HG02870 (cell line): Measurements from ENCODE around the gene CTNNA3.
"Not testable (repeated sequence)": the region's sequence is repeated elsewhere in the genome, so short reads cannot be mapped to it uniquely, and the experiment has no call there.

Source experiments
- ATAC-seq: cut with Tn5 transposase; IDR thresholded peaks from one replicate; pipeline ENCODE4 v1.9.1; 2021; ENCODE audit warnings: mild to moderate bottlenecking, moderate library complexity; ENCODE audit not compliant: unreplicated experiment

Gene CTNNA3

GRCh38 chr10:67519434-67519833 is 176.6 kb downstream of the CTNNA3 start:
- ATAC-seq, result no peak

DNA sequence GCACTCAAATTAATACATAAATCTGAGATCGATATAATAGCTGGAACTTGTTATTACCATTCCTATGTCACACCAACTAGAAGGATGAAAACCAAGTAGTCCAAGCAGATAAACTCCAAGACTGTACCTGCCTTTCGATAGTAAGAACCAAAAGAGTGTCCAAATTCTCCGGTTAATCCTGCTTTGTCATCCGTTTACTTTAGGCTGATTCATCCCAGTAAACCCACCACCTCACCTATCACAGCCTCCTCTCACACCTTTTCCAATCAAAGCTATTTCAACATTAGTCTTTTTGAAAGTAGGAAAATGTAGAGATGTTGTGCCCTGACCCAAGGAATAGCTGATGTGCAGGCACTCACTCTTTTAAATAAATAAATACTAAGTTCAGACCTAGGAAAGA is 177.2 kb downstream of the CTNNA3 start:
- no peak for ATAC-seq

- no peak for ATAC-seq
Observed at GRCh38 chr10:67518043-67518442, 178.0 kb downstream of the CTNNA3 start.

DNA sequence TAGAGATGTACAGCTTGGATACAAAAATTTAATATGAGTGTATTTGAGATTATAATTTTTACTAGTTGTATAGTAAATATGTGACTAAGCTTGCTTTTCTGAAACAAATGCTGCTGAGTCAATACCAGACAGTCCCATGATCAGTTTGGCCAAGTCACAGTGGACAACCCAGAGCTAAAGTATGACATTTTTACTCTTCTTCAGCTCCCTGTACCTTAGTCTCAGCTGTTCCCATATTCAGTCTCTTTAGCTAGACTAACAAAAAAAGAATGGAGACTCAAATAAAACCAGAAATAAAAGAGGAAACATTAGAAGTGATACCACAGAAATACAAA is 189.3 kb downstream of the CTNNA3 start:
- no peak for ATAC-seq

GRCh38 chr10:67506083-67506756 is 189.8 kb downstream of the CTNNA3 start:
- no peak for ATAC-seq

GRCh38 chr10:67492317-67493019 is 203.5 kb downstream of the CTNNA3 start:
- ATAC-seq, result no peak

GRCh38 chr10:67487906-67488619 is 207.9 kb downstream of the CTNNA3 start:
- no peak for ATAC-seq

DNA sequence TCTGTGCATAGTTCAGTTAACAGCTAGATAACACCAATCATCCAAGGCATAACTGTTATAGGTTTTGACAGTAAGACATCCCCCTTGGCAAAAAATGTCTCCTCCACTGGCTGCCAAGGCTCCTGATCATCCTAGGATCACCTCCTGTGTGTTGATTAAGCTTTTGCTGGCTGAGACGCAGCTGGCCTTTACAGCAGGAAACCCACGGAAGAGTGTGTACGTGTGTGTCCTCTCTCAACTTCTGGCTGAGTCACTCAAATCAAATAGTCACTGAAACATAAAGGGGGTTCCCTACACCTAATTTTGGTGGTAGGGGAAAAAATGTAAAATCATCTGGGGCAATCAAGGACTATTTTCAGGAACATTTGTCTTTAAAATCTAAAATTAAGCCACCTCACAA is 208.8 kb downstream of the CTNNA3 start:
- ATAC-seq, result no peak

GRCh38 chr10:67477868-67478267 is 218.1 kb downstream of the CTNNA3 start:
- no peak for ATAC-seq

DNA sequence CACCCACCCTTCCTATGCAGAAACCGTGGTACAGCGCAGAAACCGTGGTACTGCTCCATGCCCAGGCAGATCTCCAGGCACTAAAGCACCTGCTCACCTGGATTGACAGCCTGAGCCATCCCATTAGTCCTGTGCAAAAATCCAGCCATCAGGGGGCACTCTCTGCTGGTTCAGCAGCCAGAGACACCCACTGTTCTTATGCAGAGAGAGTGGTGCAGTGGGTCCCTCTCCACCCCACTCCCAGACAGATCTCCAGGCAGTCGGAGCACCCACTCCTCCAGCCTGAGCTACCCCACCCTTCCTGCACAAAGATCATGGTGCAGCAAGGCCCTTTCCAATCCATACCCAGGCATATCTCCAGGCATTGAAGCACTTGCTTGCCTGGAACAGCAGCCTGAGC is 219.8 kb downstream of the CTNNA3 start:
- ATAC-seq, result no peak

- no peak for ATAC-seq
Observed at GRCh38 chr10:67473850-67474633, 222.0 kb downstream of the CTNNA3 start.

GRCh38 chr10:67471022-67471421 is 225.0 kb downstream of the CTNNA3 start:
- ATAC-seq, result no peak

GRCh38 chr10:67464278-67464677 is 231.7 kb downstream of the CTNNA3 start:
- ATAC-seq, result no peak

- no peak for ATAC-seq
Observed at GRCh38 chr10:67452892-67453291, 243.1 kb downstream of the CTNNA3 start.

- ATAC-seq, result no peak
Observed at GRCh38 chr10:67438605-67439304, 257.2 kb downstream of the CTNNA3 start.

DNA sequence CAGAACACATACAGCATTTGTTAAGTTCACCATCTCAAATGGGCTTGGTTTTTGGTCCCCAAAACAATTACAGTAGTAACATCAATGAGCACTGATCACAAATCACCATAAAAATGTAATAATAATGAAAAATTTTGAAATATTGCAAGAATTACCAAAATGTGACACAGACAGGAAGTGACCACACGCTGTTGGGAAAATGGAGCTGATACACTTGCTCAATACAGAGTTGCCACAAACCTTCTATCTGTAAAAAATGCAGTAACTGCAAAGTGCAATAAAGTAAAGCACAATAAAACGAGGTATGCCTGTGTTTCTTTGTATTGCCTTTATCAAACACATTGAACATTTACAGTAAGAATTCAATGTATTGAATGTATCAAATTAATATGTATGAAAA is 262.7 kb downstream of the CTNNA3 start:
- no peak for ATAC-seq

DNA sequence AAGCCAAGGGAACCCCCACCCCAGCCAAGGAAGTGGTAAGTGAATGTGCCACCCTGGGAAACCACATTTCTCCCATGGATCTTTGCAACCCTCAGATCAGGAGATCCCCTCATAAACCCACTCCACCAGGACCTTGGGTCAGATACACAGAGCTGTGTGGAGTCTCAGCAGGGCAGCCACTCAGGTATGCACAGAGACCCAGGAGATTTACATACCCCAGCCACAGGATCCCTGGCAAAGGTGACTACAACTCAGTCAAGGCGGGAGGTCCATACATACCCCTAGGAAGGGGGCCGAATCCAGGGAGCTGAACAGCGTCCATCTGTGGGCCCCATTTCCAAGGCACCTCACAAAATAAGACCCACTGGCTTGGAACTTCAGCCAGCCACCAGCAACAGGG is 293.4 kb downstream of the CTNNA3 start:
- no peak for ATAC-seq

DNA sequence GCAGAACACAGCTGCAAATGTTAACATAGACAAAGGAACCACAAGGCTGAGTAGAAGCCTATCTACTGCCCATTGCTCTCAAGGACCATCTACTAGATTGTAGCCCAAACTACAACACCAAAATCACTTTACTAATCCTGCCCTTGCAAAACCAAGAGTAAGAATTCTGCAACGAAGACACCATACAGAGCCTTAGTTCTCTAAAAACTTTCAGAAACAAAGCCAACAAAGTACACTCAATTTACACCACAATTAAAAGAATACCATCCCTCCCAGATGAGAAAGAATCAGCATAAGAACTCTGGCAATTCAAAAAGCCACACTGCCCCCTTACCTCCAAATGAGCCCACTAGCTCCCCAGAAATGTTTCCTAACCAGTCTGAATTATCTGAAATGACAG is 294.3 kb downstream of the CTNNA3 start:
- no peak for ATAC-seq

DNA sequence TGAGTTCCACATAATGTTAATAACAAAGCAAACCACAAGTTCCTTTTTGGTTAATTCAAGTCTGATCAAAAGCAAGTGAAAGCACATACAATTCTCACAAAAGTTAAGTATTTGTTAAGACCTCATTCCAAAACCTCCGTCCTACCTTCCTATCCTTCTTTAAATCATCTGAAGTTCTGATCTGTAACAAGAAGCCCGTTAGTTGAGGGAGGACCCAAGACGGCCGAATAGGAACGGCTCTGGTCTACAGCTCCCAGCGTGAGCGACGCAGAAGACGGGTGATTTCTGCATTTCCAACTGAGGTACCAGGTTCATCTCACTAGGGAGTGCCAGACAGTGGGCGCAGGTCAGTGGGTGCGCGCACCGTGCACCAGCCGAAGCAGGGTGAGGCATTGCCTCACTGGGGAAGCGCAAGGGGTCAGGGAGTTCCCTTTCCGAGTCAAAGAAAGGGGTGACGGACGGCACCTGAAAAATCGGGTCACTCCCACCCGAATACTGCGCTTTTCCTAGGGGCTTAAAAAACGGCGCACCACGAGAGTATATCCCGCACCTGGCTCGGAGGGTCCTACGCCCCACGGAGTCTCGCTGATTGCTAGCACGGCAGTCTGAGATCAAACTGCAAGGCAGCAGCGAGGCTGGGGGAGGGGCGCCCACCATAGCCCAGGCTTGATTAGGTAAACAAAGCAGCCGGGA is 309.0 kb downstream of the CTNNA3 start:
- ATAC-seq, result not testable (repeated sequence)

DNA sequence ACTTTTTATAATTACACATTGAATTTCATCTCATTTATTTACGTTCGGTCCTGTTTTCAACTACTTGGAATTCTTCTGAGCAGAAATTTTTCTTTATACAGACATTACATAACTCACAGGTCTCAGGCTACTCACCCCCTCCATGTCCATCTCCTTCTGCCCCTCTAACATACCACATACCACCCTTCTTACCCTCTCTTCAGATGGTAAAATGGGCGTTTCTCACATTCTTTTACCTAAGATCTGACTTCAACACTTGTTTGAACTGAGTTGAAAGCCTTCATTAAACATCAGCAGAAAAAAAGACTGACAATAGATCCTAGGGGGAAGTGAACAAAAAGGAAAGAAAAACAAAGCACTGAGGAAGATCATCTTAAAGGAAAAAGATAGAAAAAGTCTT is 309.7 kb downstream of the CTNNA3 start:
- ATAC-seq, result no peak
